D721Med (cell line): ENCODE measurements around the gene SLF2.

ENCODE experiments used
- DNase-seq: peaks from one replicate; pipeline ENCODE4 v3.0.0; 2011; ENCODE audit warnings: low spot score; ENCODE audit not compliant: insufficient read length
- FAIRE-seq: peaks from 2 replicates; lab custom pipeline; 2011; peaks lifted over from hg19 to GRCh38; lab: Jason Lieb, UNC
- TF ChIP-seq, protein P1 (sequence below): IDR thresholded peaks from 2 replicates; pipeline ENCODE4 v1.5.1; 2012; ENCODE audit warnings: mild to moderate bottlenecking, control low read depth; ENCODE audit not compliant: insufficient read depth; ENCODE audit errors: missing control alignments

SLF2 gene

DNA sequence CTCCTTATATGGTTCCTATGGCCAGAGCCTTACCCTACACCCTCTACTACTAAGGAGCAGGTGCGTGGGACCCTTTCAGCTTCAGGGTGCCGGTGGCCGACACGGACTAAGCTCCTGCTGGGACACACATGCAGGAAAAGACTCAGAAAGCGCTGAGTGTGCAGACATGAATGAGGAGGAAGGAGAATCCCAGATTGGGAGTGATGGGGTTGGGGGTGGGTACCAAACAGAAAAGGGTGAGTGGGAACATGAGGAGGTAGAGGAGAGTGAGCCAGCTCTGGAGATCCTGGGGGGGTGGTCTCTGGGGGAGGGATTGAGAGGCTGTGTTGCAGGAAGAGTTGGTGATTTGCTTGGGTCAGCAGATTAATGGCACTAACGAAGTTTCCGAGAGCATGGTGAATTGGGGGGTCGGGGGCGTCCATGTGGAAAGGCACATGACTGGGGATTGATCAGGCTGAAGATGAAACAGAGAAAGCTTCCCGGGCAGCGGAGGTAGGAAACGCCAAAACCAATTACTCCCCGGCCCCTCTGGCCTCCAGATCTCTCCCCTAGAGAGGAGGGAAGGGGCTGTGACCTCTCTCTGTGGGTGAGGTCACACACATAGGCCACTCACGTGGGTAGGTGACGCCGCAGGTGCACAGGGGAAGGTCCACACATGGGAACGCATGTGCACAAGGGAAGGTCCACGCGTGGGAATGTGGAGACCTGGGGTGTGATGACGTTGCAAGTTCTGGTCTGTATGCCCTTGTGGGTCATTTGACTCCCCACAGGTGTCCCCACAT lies 37.9 kb upstream of the SLF2 start:
- TF ChIP-seq, protein P1, sequence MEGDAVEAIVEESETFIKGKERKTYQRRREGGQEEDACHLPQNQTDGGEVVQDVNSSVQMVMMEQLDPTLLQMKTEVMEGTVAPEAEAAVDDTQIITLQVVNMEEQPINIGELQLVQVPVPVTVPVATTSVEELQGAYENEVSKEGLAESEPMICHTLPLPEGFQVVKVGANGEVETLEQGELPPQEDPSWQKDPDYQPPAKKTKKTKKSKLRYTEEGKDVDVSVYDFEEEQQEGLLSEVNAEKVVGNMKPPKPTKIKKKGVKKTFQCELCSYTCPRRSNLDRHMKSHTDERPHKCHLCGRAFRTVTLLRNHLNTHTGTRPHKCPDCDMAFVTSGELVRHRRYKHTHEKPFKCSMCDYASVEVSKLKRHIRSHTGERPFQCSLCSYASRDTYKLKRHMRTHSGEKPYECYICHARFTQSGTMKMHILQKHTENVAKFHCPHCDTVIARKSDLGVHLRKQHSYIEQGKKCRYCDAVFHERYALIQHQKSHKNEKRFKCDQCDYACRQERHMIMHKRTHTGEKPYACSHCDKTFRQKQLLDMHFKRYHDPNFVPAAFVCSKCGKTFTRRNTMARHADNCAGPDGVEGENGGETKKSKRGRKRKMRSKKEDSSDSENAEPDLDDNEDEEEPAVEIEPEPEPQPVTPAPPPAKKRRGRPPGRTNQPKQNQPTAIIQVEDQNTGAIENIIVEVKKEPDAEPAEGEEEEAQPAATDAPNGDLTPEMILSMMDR, result no peak
- FAIRE-seq, result no peak
- DNase-seq, result no peak

DNA sequence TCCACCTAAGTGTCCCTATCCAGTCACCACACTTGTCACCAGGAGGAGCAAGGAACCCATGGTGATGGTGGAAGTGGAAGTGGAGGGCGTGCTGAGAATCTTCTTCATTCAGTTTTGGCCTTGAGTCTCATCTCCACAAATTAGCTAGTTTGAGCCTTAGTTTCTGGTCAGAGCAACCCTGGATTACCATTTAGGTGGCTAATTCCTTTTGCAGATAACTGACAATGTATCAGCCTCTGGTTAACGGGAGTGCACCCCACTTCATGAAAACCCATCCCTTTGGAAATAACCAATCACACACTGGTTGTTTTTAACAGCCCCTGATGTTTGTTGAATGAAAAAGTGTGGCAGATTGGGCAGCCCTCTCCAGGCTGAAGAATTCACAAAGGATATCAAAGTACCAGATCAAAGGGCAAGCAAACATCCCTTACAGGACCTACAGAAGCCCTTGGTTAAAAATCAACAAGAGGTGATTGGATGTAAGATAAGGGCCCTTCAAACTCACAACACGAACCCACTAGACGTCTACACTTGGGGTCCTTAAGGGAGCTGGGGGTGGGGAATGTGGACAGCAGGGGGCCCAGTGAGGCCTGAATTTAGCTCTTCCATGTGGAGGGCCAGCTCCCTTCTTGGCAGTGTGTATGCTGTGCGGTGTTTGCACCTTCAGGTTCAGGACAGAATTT lies 37.1 kb upstream of the SLF2 start:
- no peak for FAIRE-seq
- DNase-seq, result no peak
- TF ChIP-seq, protein P1, result no peak

DNA sequence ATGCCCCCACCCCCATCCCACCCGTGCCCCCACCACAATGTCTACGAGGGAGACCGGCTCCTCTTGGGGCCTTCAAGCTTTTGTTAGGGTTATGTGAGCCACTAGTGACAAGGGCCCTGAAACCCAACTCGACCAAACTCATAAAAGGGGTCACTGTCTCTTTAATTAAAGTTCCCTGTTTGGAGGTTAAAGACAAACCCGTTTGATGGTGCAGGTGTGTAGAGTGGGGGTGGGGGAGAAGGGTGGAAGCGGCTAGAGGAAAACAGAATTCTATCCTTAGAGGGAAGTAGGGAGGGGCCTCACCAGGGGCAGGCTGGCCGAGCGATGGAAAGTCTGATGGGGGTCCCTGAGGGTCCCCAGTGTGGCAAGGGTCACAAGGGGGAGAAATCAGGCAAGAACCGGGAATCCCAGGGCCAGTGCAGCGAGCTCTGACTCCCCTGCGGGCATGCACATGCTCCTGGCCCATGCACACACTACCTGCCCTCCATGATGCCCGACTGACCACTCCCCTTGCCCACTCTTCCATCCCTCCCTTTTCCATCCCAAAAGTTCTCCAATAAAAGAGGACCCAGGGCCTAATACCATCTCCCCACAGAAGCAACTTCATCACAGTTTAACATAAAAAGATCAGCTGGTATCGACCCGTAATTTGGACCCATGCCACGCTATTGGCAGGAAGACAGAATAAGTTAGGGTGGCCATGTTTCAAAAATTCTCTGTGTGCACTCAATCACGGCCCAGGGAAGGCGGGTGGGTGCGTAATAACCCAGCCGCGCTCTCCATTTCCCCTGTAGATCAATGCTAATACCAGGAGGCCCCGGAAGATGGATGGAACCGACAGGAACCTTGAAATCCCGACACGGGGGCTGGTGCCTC lies 35.9 kb upstream of the SLF2 start:
- FAIRE-seq, result no peak
- TF ChIP-seq, protein P1, result no peak
- no peak for DNase-seq

DNA sequence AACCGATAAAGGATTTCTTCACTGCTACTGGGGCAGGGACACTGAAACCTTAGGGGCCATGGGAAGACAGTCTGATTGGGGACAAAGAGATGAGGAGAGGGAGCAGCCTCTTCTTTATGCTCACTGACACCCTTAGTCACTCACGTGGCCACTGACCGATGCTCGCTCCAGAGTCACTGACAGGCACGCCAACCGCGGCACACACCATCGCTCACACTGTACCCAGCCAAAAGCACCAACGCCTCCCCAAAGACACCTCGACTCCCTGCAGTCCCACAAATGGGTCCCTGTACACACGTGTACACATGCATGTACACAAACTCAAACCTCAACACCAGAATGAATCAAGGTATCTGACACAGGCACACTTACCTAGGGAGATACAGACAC lies 35.3 kb upstream of the SLF2 start:
- FAIRE-seq, result no peak
- TF ChIP-seq, protein P1, result no peak
- no peak for DNase-seq

DNA sequence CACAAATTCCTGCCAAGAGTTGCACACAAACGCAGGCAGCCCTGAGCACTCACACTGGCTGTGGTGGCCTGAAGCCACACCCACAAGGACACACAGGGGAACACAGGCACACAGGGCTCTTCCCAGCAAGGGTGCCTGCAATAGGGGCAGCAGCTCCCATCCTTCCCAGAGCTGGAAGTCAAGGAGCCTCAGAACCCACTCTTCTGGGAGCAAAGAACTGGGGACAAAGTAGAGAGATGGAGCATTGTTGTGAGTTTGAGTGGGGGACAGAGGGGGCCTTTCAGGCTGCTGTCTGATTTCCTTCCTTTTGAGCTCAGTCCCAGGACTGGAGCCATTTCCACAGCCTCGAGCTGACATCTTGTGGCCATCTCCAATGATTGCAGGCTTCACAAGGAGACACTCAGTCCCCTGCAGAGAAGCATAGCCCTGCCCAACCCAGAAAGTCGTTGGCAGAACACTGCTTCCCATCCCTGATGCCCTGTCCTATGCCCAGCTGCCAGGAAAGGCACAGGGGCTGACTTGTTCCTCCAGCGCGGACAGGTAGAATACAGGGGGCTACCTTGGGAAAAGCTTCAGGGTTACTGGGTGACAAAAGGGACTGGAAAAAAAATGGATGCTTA lies 34.4 kb upstream of the SLF2 start:
- peak; percentile 81 for DNase-seq
- TF ChIP-seq, protein P1, result peak; percentile 90
- FAIRE-seq, result no peak

DNA sequence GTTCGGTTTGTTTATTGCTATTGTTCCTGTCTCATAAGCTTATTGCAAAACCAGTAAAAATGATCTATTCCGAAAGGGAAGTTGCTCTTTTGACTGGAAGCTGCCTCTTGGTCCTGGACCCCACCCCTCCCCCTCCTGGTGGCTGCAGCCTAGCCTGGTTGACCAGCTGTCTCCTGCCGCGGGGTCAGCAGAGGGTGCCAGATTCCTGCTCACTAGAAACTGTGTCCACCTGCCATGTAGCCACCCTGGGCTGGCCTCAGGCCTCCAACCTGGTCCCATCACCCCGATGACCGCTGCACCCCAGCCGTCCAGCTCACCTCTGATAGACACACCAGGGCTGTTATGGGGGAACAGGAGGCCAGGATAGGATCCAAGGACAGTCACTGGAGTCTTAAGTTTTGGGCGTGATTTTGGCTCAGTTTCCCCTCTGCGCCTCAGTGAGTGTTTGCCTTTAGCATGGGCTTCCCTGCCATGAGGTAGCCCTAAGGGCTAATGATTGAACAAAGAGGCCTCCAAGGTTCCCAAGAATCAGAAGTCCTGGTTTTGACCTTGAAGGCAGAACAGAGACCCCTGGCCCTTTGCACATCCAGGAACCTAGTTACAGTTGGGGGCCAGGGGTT lies 32.9 kb upstream of the SLF2 start:
- TF ChIP-seq, protein P1, result no peak
- DNase-seq (no peak), FAIRE-seq (no peak)
